Brain pericyte (primary cell): ENCODE data around the gene SEL1L3.

Experiments
- DNase-seq: peaks from one replicate; pipeline ENCODE4 v3.0.0-alpha.2; 2012; ENCODE audit warnings: low read depth, low spot score

SEL1L3 gene

DNA sequence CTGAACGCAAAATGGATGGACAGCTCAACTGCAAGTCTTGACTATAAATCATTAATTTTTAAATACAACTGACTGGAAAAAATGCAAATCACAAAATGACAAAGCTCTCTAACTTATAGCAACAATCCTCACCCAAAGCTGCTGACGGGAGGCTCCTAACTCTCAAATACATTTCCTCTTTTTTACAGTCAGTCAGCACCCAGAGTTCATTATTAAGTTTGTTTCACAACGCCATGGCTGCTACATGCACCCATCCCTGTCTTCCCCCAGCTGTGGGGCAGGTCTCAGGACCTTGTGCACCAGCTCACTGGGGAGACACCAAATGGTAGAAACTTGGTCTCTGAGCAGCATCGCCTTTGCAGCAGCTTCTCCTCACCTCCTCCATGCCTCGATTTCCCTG lies 109.5 kb downstream of the SEL1L3 start:
- DNase-seq: no peak

DNA sequence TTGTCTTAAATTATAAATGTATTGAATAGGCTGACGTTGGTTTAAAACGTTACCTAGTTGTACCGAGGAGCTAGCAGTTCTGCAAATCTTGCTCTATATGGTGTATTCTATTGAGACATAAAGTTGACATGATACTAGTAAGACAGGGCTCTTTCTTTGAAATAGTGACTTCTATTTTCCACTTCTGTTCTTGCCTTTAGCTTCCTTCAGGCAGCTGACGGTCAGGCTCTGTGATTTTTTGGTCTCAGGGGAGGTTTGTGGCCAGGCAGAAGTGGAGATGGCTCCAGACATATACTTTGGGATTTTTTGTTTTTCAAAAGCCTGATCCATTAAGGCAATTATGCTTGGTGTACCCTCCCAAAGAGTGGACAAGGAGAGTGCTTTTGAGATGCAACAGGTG lies 111.9 kb downstream of the SEL1L3 start:
- no peak for DNase-seq

DNA sequence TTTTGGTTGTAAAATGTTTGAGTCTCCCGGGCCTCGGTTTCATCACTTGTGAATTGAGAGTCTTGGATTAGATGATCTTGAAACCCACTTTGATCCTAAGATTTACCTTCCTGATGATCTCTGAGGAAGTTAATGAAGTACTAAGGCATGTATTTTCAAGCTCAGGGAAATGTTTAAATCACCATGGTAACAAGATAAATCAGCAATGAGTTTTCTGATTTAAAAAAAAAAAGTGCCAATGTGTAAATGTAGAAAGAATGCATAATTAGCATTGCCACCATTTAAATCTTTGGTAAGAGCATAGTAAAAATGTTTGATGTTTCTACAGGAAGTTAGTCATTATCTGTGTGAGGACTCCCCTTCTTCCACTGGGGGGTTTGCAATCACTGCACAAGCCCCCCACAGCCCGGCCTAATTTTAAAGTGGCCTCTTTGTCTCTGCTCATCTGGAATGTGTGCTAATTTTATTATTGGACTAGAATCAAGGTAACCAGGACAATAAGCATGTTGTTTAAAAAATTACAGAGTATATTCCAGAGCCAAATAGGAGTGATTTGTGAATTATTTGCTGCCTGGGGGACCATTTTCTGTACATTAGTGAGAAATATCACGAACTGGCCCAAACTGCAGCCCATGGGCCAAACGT lies 113.5 kb downstream of the SEL1L3 start:
- no peak for DNase-seq

DNA sequence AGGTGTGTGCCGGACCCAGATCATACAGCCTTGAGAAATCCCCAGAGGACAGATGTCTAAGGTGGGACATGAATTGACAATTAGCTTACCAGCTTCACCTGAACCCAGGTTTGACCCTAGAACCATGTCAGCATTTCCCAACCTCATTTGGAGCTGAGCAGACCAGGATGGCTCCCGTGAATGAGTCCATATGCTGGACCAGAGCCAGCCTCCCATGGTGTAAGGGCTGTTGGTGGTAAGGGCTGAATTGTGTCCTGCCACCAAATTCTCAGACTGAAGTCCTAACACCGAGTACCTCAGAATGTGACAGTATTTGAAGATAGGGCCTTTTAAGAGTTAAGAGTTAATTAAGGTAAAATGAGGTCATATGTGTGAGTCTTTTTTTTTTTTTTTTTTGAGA lies 118.8 kb downstream of the SEL1L3 start:
- no peak for DNase-seq

DNA sequence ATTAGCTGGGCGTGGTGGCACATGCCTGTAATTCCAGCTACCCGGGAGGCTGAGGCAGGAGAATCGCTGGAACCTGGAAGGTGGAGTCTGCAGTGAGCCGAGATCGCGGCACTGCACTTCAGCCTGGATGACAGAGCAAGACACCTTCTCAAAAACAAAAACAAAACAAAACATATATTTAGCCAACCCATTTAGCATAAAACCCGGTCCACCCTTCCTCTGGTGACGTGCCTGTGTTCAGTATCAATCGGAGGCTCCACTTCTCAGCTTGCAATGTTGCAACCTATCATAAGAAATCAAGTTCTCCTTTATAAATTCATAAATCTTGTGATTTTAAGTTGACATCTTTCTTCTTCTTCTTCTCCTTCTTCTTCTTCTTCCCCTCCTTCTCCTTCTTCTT lies 133.2 kb downstream of the SEL1L3 start:
- DNase-seq: no peak

DNA sequence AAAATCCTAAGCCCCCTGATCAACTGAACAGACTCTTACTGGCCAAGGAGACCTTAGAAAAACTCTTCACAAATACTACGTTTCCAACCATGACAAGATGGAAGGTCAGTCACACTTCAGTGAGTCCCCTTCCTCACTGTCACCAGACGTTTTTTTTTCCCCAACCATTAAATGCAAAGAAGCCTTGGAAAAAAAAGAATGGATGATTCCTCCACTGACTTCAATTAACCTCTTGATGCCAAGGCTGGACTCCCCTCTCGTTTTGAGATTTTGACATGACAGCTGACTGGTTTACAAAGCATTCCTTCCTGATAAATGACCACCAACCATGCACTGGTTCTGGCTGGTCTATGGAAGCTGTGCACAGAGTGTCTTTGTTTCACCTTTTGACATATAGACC lies 133.9 kb downstream of the SEL1L3 start:
- no peak for DNase-seq

DNA sequence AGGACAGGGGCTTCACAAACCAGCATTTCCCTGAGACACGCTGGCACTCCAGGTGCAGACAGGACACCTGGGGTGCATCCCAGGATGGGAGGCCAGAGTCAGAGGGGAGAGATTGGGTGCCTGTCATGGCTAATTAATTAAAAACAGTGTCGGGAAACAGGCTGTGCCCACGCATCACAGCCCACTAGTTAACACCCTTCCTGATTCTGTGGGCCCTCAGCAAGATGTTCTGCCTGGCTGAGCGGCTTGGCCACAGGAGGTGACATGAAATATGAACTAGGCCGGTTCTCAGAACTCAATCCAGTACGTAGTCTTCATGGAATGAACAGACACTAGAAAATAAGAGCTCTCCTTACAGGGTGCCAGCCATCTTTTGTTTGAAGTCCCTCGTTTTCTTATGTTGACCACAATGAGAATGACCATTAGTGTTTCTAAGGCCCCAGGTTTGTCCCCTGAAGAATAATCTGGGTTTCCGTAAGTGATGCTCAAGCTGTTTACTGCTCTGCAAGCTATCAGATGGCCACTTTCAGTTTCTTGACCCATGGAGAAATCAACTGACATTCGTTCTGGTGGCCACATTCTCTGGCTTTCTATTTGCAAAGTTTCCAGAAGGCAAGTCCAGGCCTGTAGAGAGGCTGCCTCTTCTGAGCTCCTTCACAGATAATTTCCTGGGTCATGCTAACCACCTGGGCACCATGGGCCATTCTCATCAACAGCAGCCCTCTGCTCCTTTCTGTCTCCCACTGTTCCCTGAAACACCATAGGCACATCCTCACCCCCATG lies 134.9 kb downstream of the SEL1L3 start:
- no peak for DNase-seq

DNA sequence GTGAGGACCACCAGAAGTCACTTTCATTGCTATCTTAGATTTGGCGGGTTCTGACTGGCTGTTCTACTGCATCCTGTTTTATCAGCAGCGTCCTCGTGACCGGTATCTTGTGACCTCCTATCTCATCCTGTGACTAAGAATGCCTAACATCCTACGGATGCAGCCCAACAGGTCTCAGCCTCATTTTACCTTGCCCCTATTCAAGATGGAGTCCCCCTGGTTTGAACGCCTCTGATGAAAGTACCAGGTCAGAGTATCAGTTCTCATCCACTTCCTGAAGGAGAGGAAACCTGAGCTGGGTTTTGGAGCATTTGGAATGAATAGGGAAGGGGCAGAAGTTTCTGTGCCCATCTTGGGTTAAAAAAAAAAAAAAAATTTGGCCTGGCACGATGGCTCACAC lies 136.9 kb downstream of the SEL1L3 start:
- DNase-seq: no peak

DNA sequence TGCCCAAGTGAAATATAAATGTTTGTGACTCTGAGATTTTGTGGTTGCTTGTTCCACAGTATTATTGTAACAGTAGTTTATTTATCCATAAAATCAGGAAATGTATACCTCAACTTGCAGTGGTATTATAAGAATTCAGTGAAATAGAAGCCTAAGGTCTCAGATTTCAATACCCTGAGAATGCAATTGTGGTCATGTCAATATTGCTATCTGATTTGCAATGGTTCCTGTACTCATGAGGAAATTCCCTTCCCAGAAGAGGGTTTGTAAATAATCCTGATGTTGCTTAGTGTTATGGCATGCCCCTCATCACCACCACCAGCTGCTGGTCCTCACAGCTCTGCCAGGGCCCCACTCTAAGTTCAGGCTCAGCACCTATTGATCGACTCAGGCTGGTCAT lies 139.4 kb downstream of the SEL1L3 start:
- no peak for DNase-seq

DNA sequence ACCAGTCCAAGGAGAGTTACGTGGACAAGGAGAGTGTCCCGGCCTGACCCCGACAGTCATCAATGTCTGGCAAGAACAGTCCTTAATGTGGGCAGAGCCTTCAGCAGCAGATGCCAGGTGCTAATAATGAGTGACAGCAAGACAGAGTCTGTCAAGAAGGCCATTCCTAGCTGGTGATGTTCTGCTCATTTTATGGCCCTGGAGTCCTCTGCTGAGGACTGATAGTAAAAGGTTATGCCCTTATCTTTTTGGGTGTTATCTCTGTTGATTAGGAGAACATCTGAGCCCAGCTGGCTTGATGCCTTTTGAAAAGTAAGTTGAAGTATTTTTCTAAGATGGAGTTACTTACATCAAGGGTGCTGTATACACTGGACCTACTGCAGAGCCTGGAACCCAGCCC lies 139.8 kb downstream of the SEL1L3 start:
- no peak for DNase-seq

DNA sequence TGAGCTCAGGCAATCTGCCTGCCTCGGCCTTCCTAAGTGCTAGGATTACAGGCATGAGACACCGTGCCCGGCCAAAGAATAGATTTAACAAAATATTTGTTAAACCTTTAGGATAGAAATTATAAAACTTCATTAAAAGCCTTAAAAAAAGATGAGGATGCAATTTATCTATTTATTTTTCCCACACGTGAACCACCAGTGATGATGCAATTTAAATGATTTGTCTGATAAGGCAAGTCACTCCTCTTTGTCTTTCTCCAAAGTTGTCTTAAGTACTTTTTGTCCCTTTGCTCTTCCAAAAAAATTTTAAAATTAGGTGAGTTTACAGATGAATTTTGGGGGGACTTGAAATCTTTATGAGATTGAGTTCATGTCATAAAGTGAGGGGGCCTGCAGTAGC lies 149.0 kb downstream of the SEL1L3 start:
- no peak for DNase-seq

DNA sequence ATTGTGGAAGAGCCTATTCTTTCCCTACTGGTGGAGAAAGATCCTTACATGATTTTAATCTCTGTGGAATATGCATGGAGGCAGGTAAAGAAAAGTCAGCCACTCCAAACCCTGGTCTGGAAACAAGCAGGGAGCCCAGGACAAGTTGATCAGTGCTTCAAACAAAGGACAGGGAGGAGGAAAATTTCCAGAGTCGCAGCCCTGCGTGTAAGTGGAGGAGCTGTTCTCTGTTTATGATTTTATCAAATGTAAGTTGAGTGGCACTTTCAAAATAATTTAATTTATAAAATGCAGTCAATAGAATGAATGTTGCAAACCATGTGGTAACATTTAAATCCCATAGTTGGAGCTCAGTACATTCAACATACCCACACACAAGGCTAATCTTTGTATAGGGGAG lies 150.2 kb downstream of the SEL1L3 start:
- DNase-seq: no peak

DNA sequence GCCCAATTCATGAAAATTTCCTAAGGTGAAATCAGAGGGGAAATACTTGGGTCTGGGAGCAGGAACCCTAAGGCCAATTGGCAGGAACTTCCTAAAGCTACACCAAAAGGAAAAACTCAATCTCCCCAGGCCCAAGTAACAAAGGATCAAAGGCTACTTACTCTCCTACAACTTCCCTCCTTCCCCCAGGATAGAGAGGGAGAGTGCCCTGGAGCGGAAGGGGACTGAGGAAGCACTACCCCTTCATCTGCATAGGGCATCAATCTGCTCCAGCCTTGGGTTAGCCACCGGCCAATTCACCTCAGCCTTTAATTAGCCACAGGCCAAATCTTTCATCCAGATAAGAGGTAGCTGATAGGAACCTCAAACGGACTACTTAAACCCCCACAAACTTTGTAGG lies 152.2 kb downstream of the SEL1L3 start:
- no peak for DNase-seq

DNA sequence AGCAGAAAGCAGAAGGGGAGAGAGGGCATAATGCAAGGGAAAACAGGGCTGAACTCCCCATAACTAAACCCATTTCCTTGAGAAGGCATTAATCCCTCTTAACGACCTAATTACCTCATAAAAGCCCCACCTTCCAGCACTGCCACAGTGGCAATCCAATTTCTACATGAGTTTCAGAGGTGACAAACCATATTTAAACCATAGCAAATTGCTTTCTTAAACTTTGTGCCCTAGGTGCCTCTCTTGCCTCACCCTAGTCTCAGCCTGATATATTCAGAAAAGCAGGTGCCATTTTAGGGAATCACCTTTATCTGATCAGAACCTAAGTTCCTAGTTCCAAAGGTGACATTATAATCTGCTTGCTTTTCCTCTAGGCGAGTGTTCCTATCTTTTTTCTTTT lies 158.3 kb downstream of the SEL1L3 start:
- no peak for DNase-seq

DNA sequence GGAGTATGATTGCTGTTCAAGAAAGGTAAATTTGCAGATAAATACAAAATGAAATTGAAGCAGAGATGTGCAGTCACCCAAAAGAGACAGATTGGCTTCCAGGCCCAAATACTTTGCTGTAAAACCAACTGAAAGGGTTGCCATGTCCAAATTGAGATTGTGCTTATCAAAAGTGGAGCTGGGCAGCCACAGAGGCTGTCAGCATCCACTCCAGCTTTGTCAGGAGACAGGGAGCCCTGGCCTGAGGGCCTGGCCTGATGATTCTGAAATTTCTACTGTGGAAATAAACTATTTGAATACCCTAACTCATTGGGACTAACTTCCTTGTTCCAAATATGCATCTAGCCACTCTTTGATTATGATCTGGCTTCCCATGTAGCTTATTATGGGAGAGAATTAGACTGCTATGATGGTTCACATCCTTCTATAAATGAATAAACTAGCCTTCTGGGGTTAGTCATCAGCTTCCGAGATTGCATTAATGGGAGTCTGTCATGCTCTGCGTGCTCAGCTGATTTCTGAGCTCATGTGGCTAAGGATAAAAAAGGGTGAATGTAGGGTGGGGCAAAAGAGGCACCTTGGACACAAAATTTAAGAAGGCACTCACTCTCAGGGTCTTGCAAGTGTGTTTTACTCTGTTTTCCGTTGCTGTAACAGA lies 158.9 kb downstream of the SEL1L3 start:
- no peak for DNase-seq

DNA sequence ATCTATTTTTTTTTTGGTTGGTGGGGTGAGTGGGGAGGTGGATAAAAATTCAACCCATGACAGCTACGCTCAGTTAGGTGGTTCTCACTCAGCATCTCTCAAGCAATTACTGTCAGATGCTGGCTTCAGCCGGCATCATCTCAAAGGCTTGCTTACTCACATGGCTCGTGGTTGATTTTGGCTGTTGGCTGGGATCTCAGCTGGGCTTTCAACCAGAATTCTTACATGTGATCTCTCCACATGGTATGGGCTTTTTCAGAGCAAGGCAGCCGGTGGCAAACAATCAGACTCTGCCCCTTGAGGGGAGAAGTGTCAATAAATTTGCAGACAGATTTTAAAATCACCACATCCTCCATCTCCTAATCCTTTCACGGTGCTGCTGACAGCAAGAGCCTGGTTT lies 159.9 kb downstream of the SEL1L3 start:
- no peak for DNase-seq

DNA sequence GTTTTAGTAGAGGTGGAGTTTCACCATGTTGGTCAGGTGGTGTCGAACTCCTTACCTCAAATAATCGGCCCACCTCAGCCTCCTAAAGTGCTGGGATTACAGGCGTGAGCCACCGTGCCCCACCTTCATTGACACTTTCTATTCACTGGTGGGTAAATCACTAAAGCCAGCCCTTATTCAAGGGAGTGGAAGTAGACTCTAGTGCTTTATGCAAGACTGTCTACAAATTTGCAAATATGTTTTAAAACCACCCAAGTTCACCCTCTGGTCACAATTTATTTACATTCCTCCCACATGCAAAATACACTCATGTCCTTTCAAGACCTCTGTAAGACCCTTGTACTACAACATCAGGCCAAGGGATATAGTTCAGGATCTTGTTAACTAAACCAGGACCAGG lies 162.1 kb downstream of the SEL1L3 start:
- no peak for DNase-seq

DNA sequence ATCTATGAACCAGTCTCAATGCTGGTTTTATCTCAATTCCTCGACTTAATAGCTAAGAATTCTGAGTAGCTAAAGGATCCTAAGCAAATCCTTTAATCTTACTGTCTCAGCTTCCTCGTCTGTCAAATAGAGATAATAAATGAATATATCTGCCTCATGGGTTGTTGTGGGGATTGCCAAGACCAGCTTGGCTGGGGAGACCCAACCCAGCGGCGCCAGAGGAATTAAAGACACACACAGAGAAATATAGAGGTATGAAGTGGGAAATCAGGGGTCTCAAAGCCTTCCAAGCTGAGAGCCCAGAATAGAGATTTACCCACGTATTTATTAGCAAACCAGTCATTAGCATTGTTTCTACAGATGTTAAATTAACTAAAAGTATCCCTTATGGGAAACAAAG lies 165.3 kb downstream of the SEL1L3 start:
- DNase-seq: no peak
